Endothelial cell (in vitro differentiated cells): ENCODE data around the gene HEATR3. TPM values are rescaled to one million over a fixed set of nuclear protein-coding genes. Genes with fewer than 3 reads are reported as not detected.

Source experiments
- DNase-seq: peaks from one replicate; pipeline ENCODE4 v3.0.0; 2021; ENCODE audit warnings: low spot score
- H3K27ac Mint-ChIP-seq: one replicate; pipeline ENCODE4 v1.8.0; 2021; ENCODE audit warnings: mixed read lengths, inconsistent platforms; ENCODE audit not compliant: unreplicated experiment
- H3K27me3 Mint-ChIP-seq: one replicate; pipeline ENCODE4 v1.8.0; 2021; ENCODE audit warnings: mild to moderate bottlenecking, moderate library complexity, mixed read lengths, inconsistent platforms; ENCODE audit not compliant: unreplicated experiment
- H3K36me3 Mint-ChIP-seq: one replicate; pipeline ENCODE4 v1.8.0; 2021; ENCODE audit warnings: mild to moderate bottlenecking, low read depth, mixed read lengths, inconsistent platforms; ENCODE audit not compliant: unreplicated experiment
- H3K4me1 Mint-ChIP-seq: one replicate; pipeline ENCODE4 v1.8.0; 2021; ENCODE audit warnings: mild to moderate bottlenecking, mixed read lengths, inconsistent platforms; ENCODE audit not compliant: unreplicated experiment
- H3K4me3 Mint-ChIP-seq: one replicate; pipeline ENCODE4 v1.8.0; 2021; ENCODE audit warnings: mild to moderate bottlenecking, mixed read lengths, inconsistent platforms; ENCODE audit not compliant: unreplicated experiment
- H3K9me3 Mint-ChIP-seq: one replicate; pipeline ENCODE4 v1.8.0; 2021; ENCODE audit warnings: mixed read lengths, inconsistent platforms; ENCODE audit not compliant: unreplicated experiment
- total RNA-seq: library from RNA; stranded (reverse); fragmentation: NEBNext Ultra II Directional; extraction: Animal tissue kit (Norgen Biotek cat#: 25700); gene quantifications from one replicate; pipeline ENCODE4 v1.2.1, GENCODE V29; 2021; ENCODE audit not compliant: unreplicated experiment
- TF ChIP-seq, protein P1 (sequence below): fragments of 200-600 bp; sonication (generic); IDR thresholded peaks from one replicate; pipeline ENCODE4 v1.5.0; 2021; ENCODE audit warnings: antibody characterized with exemption; ENCODE audit not compliant: unreplicated experiment

HEATR3 gene
- total RNA-seq, 1 donor from 2014 or later: 10.3 TPM

DNA sequence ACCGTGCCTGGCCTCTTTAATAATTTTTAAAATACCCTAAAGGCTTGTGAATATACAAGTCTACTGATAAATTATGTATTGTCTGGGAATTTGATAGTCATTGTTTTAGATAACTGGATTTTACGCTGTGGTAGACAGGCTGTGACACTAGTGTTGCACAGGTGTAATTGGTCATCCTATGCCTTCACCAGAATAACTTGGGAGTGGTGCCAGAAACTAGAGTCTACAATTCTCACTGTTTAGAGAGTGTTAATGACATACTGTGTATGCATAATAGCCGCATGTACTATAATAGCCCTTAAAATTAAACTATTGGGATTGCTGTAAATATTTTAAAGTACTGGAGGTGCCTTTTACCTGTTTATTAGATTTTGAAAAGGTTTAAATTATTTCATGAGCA, 29.3 kb upstream of the HEATR3 start:
- Mint-ChIP-seq H3K4me1 (peaks cover 8% of the 10 kb centered on the region), H3K27ac (no peak overlapping the region), H3K4me3 (no peak overlapping the region), H3K9me3 (no peaks in the 10 kb centered on the region), H3K27me3 (peaks cover 1% of the 10 kb centered on the region), H3K36me3 (peaks cover 9% of the 10 kb centered on the region)
- TF ChIP-seq, protein P1, sequence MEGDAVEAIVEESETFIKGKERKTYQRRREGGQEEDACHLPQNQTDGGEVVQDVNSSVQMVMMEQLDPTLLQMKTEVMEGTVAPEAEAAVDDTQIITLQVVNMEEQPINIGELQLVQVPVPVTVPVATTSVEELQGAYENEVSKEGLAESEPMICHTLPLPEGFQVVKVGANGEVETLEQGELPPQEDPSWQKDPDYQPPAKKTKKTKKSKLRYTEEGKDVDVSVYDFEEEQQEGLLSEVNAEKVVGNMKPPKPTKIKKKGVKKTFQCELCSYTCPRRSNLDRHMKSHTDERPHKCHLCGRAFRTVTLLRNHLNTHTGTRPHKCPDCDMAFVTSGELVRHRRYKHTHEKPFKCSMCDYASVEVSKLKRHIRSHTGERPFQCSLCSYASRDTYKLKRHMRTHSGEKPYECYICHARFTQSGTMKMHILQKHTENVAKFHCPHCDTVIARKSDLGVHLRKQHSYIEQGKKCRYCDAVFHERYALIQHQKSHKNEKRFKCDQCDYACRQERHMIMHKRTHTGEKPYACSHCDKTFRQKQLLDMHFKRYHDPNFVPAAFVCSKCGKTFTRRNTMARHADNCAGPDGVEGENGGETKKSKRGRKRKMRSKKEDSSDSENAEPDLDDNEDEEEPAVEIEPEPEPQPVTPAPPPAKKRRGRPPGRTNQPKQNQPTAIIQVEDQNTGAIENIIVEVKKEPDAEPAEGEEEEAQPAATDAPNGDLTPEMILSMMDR: no peak
- no peak for DNase-seq

DNA sequence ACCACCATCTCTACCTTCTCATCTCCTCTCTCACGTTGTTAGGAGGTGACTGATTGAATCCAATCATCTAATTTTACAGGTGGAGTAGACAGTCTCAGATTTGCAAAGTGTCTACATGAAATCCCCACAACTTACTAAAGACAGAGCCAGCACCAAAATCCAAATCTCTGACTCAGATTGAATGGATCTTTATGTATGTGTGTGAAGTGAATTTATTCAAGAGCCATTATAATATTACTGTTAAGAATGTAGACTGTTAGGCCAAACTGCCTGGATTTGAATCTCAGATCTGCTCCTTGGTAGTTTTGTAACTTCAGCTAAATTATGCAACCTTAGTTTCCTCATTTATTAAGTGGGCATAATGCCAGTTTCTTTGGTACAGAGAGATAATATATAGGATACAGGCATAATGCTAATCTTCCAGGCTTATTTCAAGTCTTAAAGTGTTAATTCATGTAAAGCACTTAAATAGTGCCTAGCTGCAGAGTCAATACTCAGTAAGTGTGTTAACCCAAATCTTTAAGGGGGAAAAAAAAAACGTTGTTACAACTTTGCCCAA, 28.0 kb upstream of the HEATR3 start:
- H3K27me3 Mint-ChIP-seq: peaks cover 1% of the 10 kb centered on the region
- DNase-seq: no peak
- no peak overlapping the region for H3K27ac Mint-ChIP-seq
- H3K4me3 Mint-ChIP-seq: no peak overlapping the region
- peaks cover 8% of the 10 kb centered on the region for H3K4me1 Mint-ChIP-seq
- H3K36me3 Mint-ChIP-seq: peaks cover 4% of the 10 kb centered on the region
- TF ChIP-seq, protein P1: no peak
- no peaks in the 10 kb centered on the region for H3K9me3 Mint-ChIP-seq

DNA sequence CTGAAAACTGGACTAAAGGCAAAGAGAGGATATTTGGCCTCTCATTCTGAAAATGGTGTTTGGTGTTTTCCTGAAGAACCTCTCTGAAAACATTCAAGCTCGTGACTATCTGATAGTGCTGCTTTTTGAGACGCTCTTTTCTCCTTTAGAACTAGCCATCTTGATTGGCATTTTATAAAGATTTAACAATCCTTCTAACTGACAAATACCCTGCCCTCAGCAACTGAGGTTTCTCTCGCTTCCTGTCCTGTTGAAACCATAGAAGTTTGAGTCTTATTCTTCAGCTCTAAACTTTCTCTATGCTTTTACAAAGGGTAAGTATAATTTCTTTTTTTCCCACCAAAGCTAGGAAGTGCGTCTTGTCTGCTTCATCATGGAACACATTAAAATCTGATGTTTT, 27.5 kb upstream of the HEATR3 start:
- H3K27ac Mint-ChIP-seq: no peak overlapping the region
- TF ChIP-seq, protein P1: no peak

DNA sequence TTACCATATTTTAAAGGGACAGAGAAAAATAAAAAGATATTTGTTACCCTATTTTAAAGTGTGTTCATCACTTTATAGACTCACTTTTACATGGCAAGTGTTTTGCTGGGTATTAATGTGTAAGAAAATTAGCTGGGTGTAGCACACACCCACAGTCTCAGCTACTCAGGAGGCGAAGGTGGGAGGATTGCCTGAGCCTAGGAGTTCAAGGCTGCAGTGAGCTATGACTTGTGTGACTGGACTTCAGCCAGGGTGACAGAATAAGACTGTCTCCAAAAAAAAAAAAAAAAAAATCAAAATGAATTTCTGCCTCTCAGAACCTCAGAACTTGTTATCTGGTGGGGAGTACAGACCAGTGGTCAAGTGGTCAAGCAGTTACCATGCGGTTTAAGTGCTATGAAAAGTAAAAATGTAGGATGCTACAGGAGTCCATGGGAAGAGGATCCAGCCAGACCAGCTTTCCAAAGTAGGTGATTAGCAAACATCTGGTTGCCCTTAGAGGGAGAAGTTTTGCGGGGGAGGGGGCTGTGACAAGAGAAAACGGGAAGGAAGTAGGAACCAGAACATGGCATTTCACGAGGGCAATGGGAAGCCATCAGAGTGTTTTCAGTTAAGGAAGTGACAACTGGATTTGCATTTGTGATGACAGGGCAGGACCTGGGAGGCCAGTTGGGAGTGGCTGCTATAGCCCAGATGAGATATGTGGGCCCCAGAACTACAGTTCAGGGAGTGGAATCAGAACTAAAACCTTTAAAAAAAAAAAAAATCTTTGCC, 26.8 kb upstream of the HEATR3 start:
- Mint-ChIP-seq H3K4me1 (peaks cover 8% of the 10 kb centered on the region), H3K36me3 (peaks cover 4% of the 10 kb centered on the region), H3K9me3 (no peaks in the 10 kb centered on the region), H3K27me3 (peaks cover 1% of the 10 kb centered on the region), H3K27ac (no peak overlapping the region), H3K4me3 (no peak overlapping the region)
- TF ChIP-seq, protein P1: no peak
- no peak for DNase-seq

More for the DNA sequence above, 27.5 kb upstream of the HEATR3 start:
- H3K4me3 Mint-ChIP-seq: no peak overlapping the region
- peaks cover 4% of the 10 kb centered on the region for H3K36me3 Mint-ChIP-seq
- peaks cover 1% of the 10 kb centered on the region for H3K27me3 Mint-ChIP-seq
- H3K9me3 Mint-ChIP-seq: no peaks in the 10 kb centered on the region
- DNase-seq: no peak
- H3K4me1 Mint-ChIP-seq: peaks cover 8% of the 10 kb centered on the region

DNA sequence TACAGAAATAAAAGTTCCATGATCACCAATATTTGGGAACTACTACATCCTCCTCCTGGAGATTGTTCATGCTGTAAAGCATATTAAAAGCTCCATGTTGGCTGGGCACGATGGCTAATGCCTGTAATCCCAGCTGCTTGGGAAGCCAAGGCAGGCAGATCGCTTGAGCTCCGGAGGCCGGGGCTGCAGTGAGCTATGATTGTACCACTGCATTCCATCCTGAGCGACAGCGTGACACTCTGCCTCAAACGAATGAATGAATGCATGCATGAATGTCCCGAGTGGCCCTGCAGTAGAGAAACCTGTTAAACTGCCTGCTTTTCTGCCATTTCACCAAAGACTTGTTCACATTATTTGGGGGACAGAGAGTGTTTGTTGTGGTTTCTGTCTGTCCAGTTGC, 25.8 kb upstream of the HEATR3 start:
- Mint-ChIP-seq H3K4me1 (peaks cover 8% of the 10 kb centered on the region), H3K36me3 (no peaks in the 10 kb centered on the region), H3K4me3 (no peak overlapping the region), H3K9me3 (no peaks in the 10 kb centered on the region), H3K27ac (no peak overlapping the region), H3K27me3 (peaks cover 1% of the 10 kb centered on the region)
- no peak for DNase-seq
- TF ChIP-seq, protein P1: no peak
